MCF 10A (cell line): ENCODE measurements around the gene SCYGR8. TPM values are rescaled to one million over a fixed set of nuclear protein-coding genes. Genes with fewer than 3 reads are reported as not detected.
A peak's percentile ranks its signal among the peaks of the same experiment; 100 is the strongest.

ENCODE experiments used
- Bru-seq: library from RNA; stranded (reverse); fragments of 400-500 nt; gene quantifications from one replicate; lab custom pipeline; 2021; lab: Mats Ljungman, UMichigan
- BruChase-seq, 2 experiments: library from RNA; stranded (reverse); fragments of 400-500 nt; gene quantifications; one replicate each; lab custom pipeline; 2021; lab: Mats Ljungman, UMichigan
- BruUV-seq: library from RNA; stranded (reverse); fragments of 400-500 nt; replicated peaks from 2 replicates; lab custom pipeline; 2021; lab: Mats Ljungman, UMichigan
- CTCF ChIA-PET: fragments of 300-600 bp; sonication (Branson Sonifier 250); formaldehyde crosslinking; extraction: SDS; loops from one replicate; lab custom pipeline; 2021; ENCODE audit warnings: antibody characterized with exemption, inconsistent platforms; lab: Yijun Ruan, JAX
- POLR2A ChIA-PET: fragments of 300-600, 350-650 bp; sonication (Branson Sonifier 250); formaldehyde crosslinking; extraction: SDS; loops from one replicate; lab custom pipeline; 2020; ENCODE audit warnings: antibody characterized with exemption, inconsistent platforms; lab: Yijun Ruan, JAX
- DNase-seq: peaks from one replicate; pipeline ENCODE4 v3.0.0-alpha.2; 2018; ENCODE audit not compliant: unreplicated experiment
- H3K27ac Mint-ChIP-seq: one replicate; pipeline ENCODE4 v1.8.0; 2022; ENCODE audit warnings: mild to moderate bottlenecking, low read depth, mixed read lengths; ENCODE audit not compliant: unreplicated experiment
- H3K27me3 Mint-ChIP-seq: one replicate; pipeline ENCODE4 v1.8.0; 2022; ENCODE audit warnings: mixed read lengths; ENCODE audit not compliant: insufficient read depth, unreplicated experiment
- H3K36me3 Mint-ChIP-seq: one replicate; pipeline ENCODE4 v1.8.0; 2022; ENCODE audit warnings: mild to moderate bottlenecking, moderate library complexity, mixed read lengths; ENCODE audit not compliant: insufficient read depth, unreplicated experiment
- H3K4me1 Mint-ChIP-seq: one replicate; pipeline ENCODE4 v1.8.0; 2022; ENCODE audit warnings: mixed read lengths; ENCODE audit not compliant: insufficient read depth, unreplicated experiment
- H3K4me3 Mint-ChIP-seq: one replicate; pipeline ENCODE4 v1.8.0; 2022; ENCODE audit warnings: mild to moderate bottlenecking, moderate library complexity, mixed read lengths; ENCODE audit not compliant: unreplicated experiment
- H3K9me3 Mint-ChIP-seq: one replicate; pipeline ENCODE4 v1.8.0; 2022; ENCODE audit warnings: mixed read lengths; ENCODE audit not compliant: unreplicated experiment
- CTCF ChIP-seq: fragments of 200-600 bp; IDR thresholded peaks from one replicate; pipeline ENCODE4 v1.8.0; 2022; ENCODE audit warnings: antibody characterized with exemption, mild to moderate bottlenecking; ENCODE audit not compliant: unreplicated experiment
- intact Hi-C: fragments of 100-400 bp; cut with micrococcal nuclease; formaldehyde crosslinking; loops from 2 replicates; pipeline ENCODE4 v1.14.1; 2022
- long read RNA-seq: library from polyadenylated mRNA; stranded (forward); transcript quantifications from one replicate; pipeline ENCODE4 v2.0.0, GENCODE V29; 2022
- total RNA-seq: library from RNA; stranded (reverse); gene quantifications from 2 replicates; pipeline ENCODE4 v1.2.3, GENCODE V29; 2022

The SCYGR8 gene, protein sequence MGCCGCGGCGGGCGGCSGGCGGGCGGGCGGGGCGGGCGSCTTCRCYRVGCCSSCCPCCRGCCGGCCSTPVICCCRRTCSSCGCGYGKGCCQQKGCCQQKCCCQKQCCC
- total RNA-seq (not detected in 2 replicates), Bru-seq, nascent RNA (not detected), BruChase-seq, experiment 1, labeled RNA remaining after a 6-hour chase (not detected), BruChase-seq, experiment 2, labeled RNA remaining after a 2-hour chase (not detected)
- long read RNA-seq = 0 reads

DNA sequence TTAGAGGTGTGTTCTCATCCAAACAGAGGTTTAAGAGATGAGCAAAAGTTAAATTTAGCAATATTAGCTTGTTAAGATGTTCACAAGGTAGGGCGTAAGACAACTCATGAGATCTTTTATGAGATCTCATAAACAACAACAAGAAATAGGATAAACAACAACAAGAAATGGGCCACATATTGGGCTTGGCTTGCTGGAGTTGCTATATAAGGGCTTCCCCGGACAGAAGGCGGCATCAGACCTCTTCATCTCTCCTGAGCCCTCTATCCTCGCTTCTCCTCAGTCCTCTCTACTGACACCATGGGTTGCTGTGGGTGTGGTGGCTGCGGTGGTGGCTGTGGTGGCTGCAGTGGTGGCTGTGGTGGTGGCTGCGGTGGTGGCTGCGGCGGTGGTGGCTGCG lies at the start of gene SCYGR8:
Gene SCYGR8, plus strand, starts transcription at position 301 of the 400 bp plus-strand sequence. Its CDS starts 0 bp downstream, at position 301.
- no TSS peak for BruUV-seq
- ChIA-PET CTCF (no interaction called here), POLR2A (no interaction called here)
- H3K9me3 Mint-ChIP-seq = no peaks in the 10 kb centered on the region
- no peak within 1 kb of the TSS for H3K27ac Mint-ChIP-seq
- no peaks in the 10 kb centered on the region for H3K27me3 Mint-ChIP-seq
- H3K36me3 Mint-ChIP-seq = no peaks in the 10 kb centered on the region
- no peak within 1 kb of the TSS for H3K4me3 Mint-ChIP-seq
- intact Hi-C loops = no loop called here
- DNase-seq = no peak
- no peak for TF ChIP-seq CTCF
- H3K4me1 Mint-ChIP-seq = no peaks in the 10 kb centered on the region

DNA sequence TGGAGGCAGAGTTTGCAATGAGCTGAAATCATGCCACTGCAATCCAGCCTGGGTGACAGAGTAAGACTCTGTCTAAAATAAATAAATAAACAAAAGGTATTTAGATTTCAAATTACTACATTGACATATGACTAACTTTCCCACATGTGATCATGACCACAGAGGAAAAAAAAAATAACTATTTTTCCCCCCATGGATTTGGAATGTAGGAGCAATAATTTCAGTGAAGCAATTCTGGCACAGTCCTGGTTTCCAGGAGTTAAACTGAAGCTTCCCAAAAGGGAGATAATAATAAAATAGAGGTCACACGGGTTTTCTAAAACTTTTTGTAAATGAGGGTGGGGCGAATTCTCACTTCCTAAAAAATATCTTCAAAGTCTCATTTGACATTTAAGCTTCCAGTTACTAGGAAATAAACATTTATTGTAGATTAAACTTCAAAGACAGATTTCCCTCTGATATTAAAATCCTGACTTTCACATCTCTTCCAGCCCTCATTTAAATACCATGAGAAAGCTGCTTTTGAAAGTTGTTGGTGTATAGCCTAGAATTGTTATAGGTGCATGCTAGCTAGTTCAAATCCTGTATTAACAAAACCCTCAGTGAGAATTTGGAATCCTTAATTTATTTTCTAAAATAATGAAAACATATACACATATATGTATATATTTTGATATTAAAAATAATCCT lies 48.6 kb upstream of the SCYGR8 start:
- ChIA-PET POLR2A (interaction anchor here (0.6 to 0.7 kb wide), 3 partner anchors 128 to 224 kb away, joined by 3 read pairs; no protein-coding TSS in a partner anchor), CTCF (interaction anchor here (2.2 to 2.3 kb wide), 2 partner anchors 17 to 39 kb away, joined by 7 to 8 read pairs; no protein-coding TSS in a partner anchor)
- no peak for TF ChIP-seq CTCF
- peaks cover 18% of the 10 kb centered on the region for H3K27me3 Mint-ChIP-seq
- H3K9me3 Mint-ChIP-seq = no peaks in the 10 kb centered on the region
- no peaks in the 10 kb centered on the region for H3K4me1 Mint-ChIP-seq
- peak; percentile 35 for DNase-seq
- H3K36me3 Mint-ChIP-seq = no peaks in the 10 kb centered on the region
- BruUV-seq = no TSS peak
- intact Hi-C loops = no loop called here
- no peak overlapping the region for H3K27ac Mint-ChIP-seq
- no peak overlapping the region for H3K4me3 Mint-ChIP-seq

GRCh38 chr2:227701556-227701955 lies 44.1 kb upstream of the SCYGR8 start:
- Mint-ChIP-seq H3K27me3 (no peaks in the 10 kb centered on the region), H3K9me3 (no peaks in the 10 kb centered on the region), H3K4me1 (peaks cover 16% of the 10 kb centered on the region), H3K27ac (no peak overlapping the region), H3K36me3 (no peaks in the 10 kb centered on the region), H3K4me3 (no peak overlapping the region)
- ChIA-PET POLR2A (no interaction called here), CTCF (interaction anchor here (0.6 to 1.6 kb wide), 2 partner anchors 64 to 188 kb away, joined by 3 to 4 read pairs; no protein-coding TSS in a partner anchor)
- intact Hi-C loops = no loop called here
- DNase-seq = no peak
- BruUV-seq = no TSS peak
- TF ChIP-seq CTCF = no peak

GRCh38 chr2:227703280-227703732 lies 42.4 kb upstream of the SCYGR8 start:
- BruUV-seq = no TSS peak
- Mint-ChIP-seq H3K4me1 (peaks cover 16% of the 10 kb centered on the region), H3K36me3 (no peaks in the 10 kb centered on the region), H3K27ac (no peak overlapping the region), H3K9me3 (no peaks in the 10 kb centered on the region), H3K27me3 (no peaks in the 10 kb centered on the region), H3K4me3 (peak overlapping the region; percentile 10)
- POLR2A ChIA-PET = no interaction called here
- CTCF ChIA-PET = interaction anchor here (0.5 to 1.6 kb wide), 4 partner anchors 31 to 545 kb away, joined by 3 to 4 read pairs (median 3); no protein-coding TSS in a partner anchor
- no peak for TF ChIP-seq CTCF
- intact Hi-C loops = no loop called here
- peak; percentile 66 for DNase-seq
